Activated CD4-positive, alpha-beta T cell treated with anti-CD3 and anti-CD28 coated beads, Interleukin-2, amount 10 ng/mL, durations not matched to agents 7 days and 5 days (primary cell): ENCODE measurements around the gene TERB2. TPM values are rescaled to one million over a fixed set of nuclear protein-coding genes. Genes with fewer than 3 reads are reported as not detected.
A peak's percentile ranks its signal among the peaks of the same experiment; 100 is the strongest.
"Not testable (repeated sequence)": the region's sequence is repeated elsewhere in the genome, so short reads cannot be mapped to it uniquely, and the experiment has no call there.

Source experiments
- CTCF ChIA-PET: fragments of 350-600 bp; sonication (Branson Sonifier 250); formaldehyde crosslinking; loops from one replicate; lab custom pipeline; 2021; ENCODE audit warnings: antibody characterized with exemption; lab: Charles Lee
- POLR2A ChIA-PET: fragments of 350-600 bp; sonication (Branson Sonifier 250); formaldehyde crosslinking; loops from one replicate; lab custom pipeline; 2021; ENCODE audit warnings: antibody characterized with exemption; lab: Charles Lee
- DNase-seq: peaks from one replicate; pipeline ENCODE4 v3.0.0-alpha.2; 2020
- H3K27ac Mint-ChIP-seq: one replicate; pipeline ENCODE4 v1.8.0; 2021; ENCODE audit warnings: mild to moderate bottlenecking, moderate library complexity, mixed read lengths
- H3K27me3 Mint-ChIP-seq: one replicate; pipeline ENCODE4 v1.8.0; 2021; ENCODE audit warnings: mixed read lengths
- H3K36me3 Mint-ChIP-seq: one replicate; pipeline ENCODE4 v1.8.0; 2021; ENCODE audit warnings: low read depth, mixed read lengths
- H3K4me1 Mint-ChIP-seq: one replicate; pipeline ENCODE4 v1.8.0; 2021; ENCODE audit warnings: mixed read lengths
- H3K4me3 Mint-ChIP-seq: one replicate; pipeline ENCODE4 v1.8.0; 2021; ENCODE audit warnings: mild to moderate bottlenecking, moderate library complexity, mixed read lengths
- H3K9me3 Mint-ChIP-seq: one replicate; pipeline ENCODE4 v1.8.0; 2021; ENCODE audit warnings: mixed read lengths
- total RNA-seq, 2 experiments: library from RNA; stranded (reverse); gene quantifications; one replicate each; pipeline ENCODE4 v1.2.3, GENCODE V29; 2021

The TERB2 gene
- total RNA-seq, 2 experiments from 2014 or later, result not detected

- H3K9me3 Mint-ChIP-seq, H3K4me3 Mint-ChIP-seq, DNase-seq, H3K36me3 Mint-ChIP-seq, POLR2A ChIA-PET, H3K27ac Mint-ChIP-seq: not testable (repeated sequence)
- Mint-ChIP-seq H3K27me3 (peaks cover 37% of the 10 kb centered on the region), H3K4me1 (peaks cover 19% of the 10 kb centered on the region)
- CTCF ChIA-PET, result interaction anchor here (1.3 to 1.6 kb wide), 2 partner anchors 17 to 18 kb away, joined by 3 read pairs; no protein-coding TSS in a partner anchor
These were observed 63.9 kb downstream of the TERB2 start for GRCh38 chr15:45020222-45020900.

GRCh38 chr15:45020901-45021259, 64.4 kb downstream of the TERB2 start:
- DNase-seq, H3K9me3 Mint-ChIP-seq, H3K27ac Mint-ChIP-seq, H3K36me3 Mint-ChIP-seq, H3K4me3 Mint-ChIP-seq, POLR2A ChIA-PET: not testable (repeated sequence)
- Mint-ChIP-seq H3K27me3 (peaks cover 34% of the 10 kb centered on the region), H3K4me1 (peaks cover 21% of the 10 kb centered on the region)
- CTCF ChIA-PET, result interaction anchor here (1.3 to 1.6 kb wide), 2 partner anchors 16 to 18 kb away, joined by 3 read pairs; no protein-coding TSS in a partner anchor

- CTCF ChIA-PET, result interaction anchor here (1.6 kb wide), 1 partner anchor 17 kb away, joined by 3 read pairs; no protein-coding TSS in a partner anchor
- POLR2A ChIA-PET, result no interaction called here
- H3K4me3 Mint-ChIP-seq, result peak overlapping the region; percentile 1
- no peaks in the 10 kb centered on the region for H3K9me3 Mint-ChIP-seq
- no peak overlapping the region for H3K27ac Mint-ChIP-seq
- H3K4me1 Mint-ChIP-seq, result peaks cover 23% of the 10 kb centered on the region
- H3K36me3 Mint-ChIP-seq, result peaks cover 2% of the 10 kb centered on the region
- peaks cover 31% of the 10 kb centered on the region for H3K27me3 Mint-ChIP-seq
- DNase-seq, result no peak
These were observed 64.9 kb downstream of the TERB2 start for GRCh38 chr15:45021348-45021747.

GRCh38 chr15:45022871-45023658, 66.6 kb downstream of the TERB2 start, which contains the start of gene SORD:
Gene SORD (plus strand): TSS chr15:45023195. CDS start chr15:45023284, 89 bp downstream.
- Mint-ChIP-seq H3K9me3 (no peaks in the 10 kb centered on the region), H3K4me1 (peaks cover 23% of the 10 kb centered on the region), H3K27me3 (peaks cover 17% of the 10 kb centered on the region), H3K27ac (peak within 1 kb of the TSS; percentile 83), H3K36me3 (peaks cover 2% of the 10 kb centered on the region), H3K4me3 (peak within 1 kb of the TSS; percentile 79)
- ChIA-PET POLR2A (interaction anchor here (0.8 kb wide), 1 partner anchor 12 kb away, joined by 5 read pairs; no protein-coding TSS in a partner anchor), CTCF (interaction anchor here (1.0 kb wide), 2 partner anchors 14 to 95 kb away, joined by 3 to 5 read pairs; no protein-coding TSS in a partner anchor)
- DNase-seq, result peak; percentile 93

DNA sequence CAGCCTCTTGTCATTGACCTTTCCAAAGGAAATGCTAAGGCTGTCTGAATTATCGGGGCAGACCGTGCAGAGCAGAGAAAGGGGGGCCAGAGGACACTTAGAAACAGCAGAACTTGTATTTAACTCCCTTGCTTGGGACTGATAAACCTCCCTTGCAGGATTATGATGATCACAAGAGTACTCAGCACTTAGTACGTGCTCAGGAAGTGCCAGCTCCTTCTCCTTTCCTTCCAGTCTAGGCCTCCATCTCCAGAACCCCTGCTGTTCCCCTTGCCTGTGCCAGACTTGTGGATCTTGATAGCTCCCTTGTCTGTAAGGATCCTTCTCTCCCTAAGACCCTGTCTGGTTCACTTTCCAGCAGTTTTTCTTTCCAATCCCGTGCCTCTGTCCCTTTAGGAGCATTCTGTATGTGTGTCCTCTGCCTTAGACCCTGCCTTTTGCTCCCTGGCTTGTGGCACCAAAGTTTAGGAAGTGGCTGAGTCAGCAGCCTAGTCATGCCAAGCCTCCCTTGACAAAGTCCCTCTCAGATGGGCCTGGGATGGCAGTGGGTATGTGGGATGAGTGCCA, 67.3 kb downstream of the TERB2 start:
- H3K27me3 Mint-ChIP-seq, result peaks cover 10% of the 10 kb centered on the region
- H3K4me3 Mint-ChIP-seq, result peak overlapping the region; percentile 79
- DNase-seq, result no peak
- CTCF ChIA-PET, result interaction anchor here (1.0 kb wide), 2 partner anchors 14 to 94 kb away, joined by 3 to 5 read pairs; no protein-coding TSS in a partner anchor
- H3K36me3 Mint-ChIP-seq, result peaks cover 2% of the 10 kb centered on the region
- POLR2A ChIA-PET, result no interaction called here
- H3K9me3 Mint-ChIP-seq, result no peaks in the 10 kb centered on the region
- H3K4me1 Mint-ChIP-seq, result peaks cover 23% of the 10 kb centered on the region
- H3K27ac Mint-ChIP-seq, result peak overlapping the region; percentile 83

DNA sequence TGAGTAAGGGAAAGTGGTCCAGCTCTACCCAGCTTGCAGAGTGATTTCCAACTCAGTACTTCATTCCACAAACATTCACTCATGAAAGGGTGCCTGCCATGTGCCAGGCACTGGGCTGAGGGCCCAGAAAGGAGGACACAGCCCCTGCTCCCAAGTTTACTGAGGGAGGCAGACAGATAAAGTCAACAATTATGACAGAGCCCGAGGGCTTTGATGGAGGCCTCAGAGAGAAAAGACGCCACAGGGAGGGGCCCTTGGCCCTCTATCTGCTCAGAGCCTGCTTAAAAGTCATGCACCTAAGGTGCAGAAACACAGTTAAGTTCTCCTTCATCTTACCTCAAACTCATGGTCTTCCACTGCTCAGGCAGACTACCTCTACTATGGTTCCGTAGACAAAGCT, 68.2 kb downstream of the TERB2 start:
- H3K27me3 Mint-ChIP-seq, H3K4me3 Mint-ChIP-seq, H3K27ac Mint-ChIP-seq, DNase-seq, CTCF ChIA-PET, POLR2A ChIA-PET, H3K9me3 Mint-ChIP-seq, H3K36me3 Mint-ChIP-seq: not testable (repeated sequence)
- H3K4me1 Mint-ChIP-seq, result peaks cover 23% of the 10 kb centered on the region

- DNase-seq, CTCF ChIA-PET, H3K4me3 Mint-ChIP-seq, H3K36me3 Mint-ChIP-seq, H3K27ac Mint-ChIP-seq, POLR2A ChIA-PET, H3K9me3 Mint-ChIP-seq, H3K27me3 Mint-ChIP-seq: not testable (repeated sequence)
- peaks cover 23% of the 10 kb centered on the region for H3K4me1 Mint-ChIP-seq
These were observed 69.1 kb downstream of the TERB2 start for GRCh38 chr15:45025627-45026026.

DNA sequence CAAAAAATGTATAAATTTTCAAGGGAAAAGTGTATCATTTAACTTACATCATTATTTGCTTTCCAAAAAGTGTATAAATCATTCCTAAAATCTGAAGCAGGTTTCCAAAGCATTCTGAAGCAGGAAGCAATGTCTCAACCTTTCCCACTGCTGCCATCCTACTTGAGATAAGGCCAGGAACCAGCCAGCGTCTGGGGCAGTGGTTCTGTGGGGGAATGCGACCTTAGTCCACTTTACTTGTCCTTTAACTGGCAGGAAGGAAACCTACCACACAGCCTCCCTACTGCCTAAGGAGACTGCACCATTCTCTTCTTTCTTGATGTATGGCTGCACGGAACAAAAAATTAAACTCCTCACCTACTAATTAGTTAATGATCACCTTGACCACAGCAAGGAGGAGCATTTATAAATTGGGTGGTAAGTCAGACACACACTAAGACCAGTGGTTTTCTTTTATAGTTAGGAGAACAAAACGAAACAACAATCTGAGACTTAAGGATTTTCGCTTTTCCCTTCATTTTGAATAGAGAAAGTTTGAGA, 70.2 kb downstream of the TERB2 start:
- Mint-ChIP-seq H3K36me3 (peaks cover 2% of the 10 kb centered on the region), H3K27me3 (no peaks in the 10 kb centered on the region), H3K4me1 (peaks cover 23% of the 10 kb centered on the region), H3K27ac (no peak overlapping the region), H3K4me3 (no peak overlapping the region), H3K9me3 (no peaks in the 10 kb centered on the region)
- POLR2A ChIA-PET, result no interaction called here
- no peak for DNase-seq
- CTCF ChIA-PET, result no interaction called here

- no peak overlapping the region for H3K27ac Mint-ChIP-seq
- H3K4me1 Mint-ChIP-seq, result peaks cover 22% of the 10 kb centered on the region
- H3K4me3 Mint-ChIP-seq, result no peak overlapping the region
- DNase-seq, result no peak
- peaks cover 2% of the 10 kb centered on the region for H3K36me3 Mint-ChIP-seq
- POLR2A ChIA-PET, result interaction anchor here (0.7 kb wide), 1 partner anchor 1657 kb away, joined by 3 read pairs; no protein-coding TSS in a partner anchor
- no peaks in the 10 kb centered on the region for H3K9me3 Mint-ChIP-seq
- no peaks in the 10 kb centered on the region for H3K27me3 Mint-ChIP-seq
- CTCF ChIA-PET, result no interaction called here
These were observed 70.7 kb downstream of the TERB2 start for GRCh38 chr15:45027220-45027619.

Other genes starting within 250 kb of the TERB2 start
- 10 to 100 TPM; 15.9 to 20.5 TPM for gene PATL2, start 245.4 kb upstream of the TERB2 start, total RNA-seq
- over 10,000 TPM in 1 of 2 experiments, 1,000 to 10,000 TPM in 1; 9,253 to 11,726 TPM for gene B2M, start 245.2 kb upstream of the TERB2 start, total RNA-seq
- gene TRIM69, start 220.2 kb upstream of the TERB2 start, total RNA-seq, result 10 to 100 TPM; 67.9 to 70.2 TPM
- gene SORD, start 66.5 kb downstream of the TERB2 start, total RNA-seq, result 1 to 10 TPM; 6.0 TPM
- under 1 TPM in 1 of 2 experiments, not detected in 1; 0.02 TPM for gene DUOX2, start 157.5 kb downstream of the TERB2 start, total RNA-seq
- gene DUOXA2, start 157.6 kb downstream of the TERB2 start, total RNA-seq, result not detected
- gene DUOXA1, start 173.2 kb downstream of the TERB2 start, total RNA-seq, result not detected
- gene DUOX1, start 173.3 kb downstream of the TERB2 start, total RNA-seq, result not detected
- under 1 TPM; 0.79 to 0.92 TPM for gene SHF, start 231.3 kb downstream of the TERB2 start, total RNA-seq